Measurements from ENCODE around the gene THAP5.

DNA sequence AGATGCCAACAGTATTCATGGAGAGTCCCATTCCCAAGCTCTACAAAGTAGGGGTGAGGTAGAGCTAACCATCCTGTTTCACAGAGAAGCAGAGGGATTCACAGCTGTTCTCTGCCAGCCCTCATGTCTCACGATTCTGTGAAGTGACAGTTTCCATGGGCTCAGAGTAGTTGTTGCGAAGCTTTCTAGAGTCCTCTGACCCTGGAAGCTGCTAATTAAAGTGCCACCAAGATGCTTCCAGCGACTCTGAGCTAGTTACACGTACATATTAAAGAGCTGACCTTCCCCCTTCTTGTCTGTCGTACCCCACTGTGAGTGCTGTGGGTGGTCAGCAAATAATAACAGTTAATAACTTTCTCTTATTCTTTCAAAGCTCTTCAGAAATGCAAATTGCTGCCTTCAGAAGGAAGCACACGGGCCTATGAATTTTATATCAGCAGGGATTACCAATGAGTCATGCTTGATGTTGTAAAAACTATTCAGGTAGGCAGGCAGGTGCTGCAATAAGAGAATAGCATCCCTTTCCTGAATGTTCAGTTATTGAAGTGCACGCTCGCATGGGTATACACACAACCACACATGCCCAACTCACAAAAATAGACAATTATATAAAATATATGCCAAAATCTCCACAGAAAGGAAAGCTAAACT, 34.3 kb upstream of the THAP5 start:
- no peak for TF ChIP-seq CTCF (IDR thresholded peaks at IDR 0.05)
- no peak for TF ChIP-seq POLR2A (IDR thresholded peaks at IDR 0.05)
